HUES64 (cell line): Measurements from ENCODE around the gene DRD1.
A peak's percentile ranks its signal among the peaks of the same experiment; 100 is the strongest.

Experiments used
- H3K27ac ChIP-seq: 2 replicates; pipeline ENCODE4 v1.7.0; 2013; ENCODE audit warnings: low read depth, low read length, inconsistent platforms
- H3K27me3 ChIP-seq: 2 replicates; pipeline ENCODE4 v1.6.1; 2013; ENCODE audit warnings: mild to moderate bottlenecking, low read length; ENCODE audit not compliant: insufficient read depth
- H3K36me3 ChIP-seq: 2 replicates; pipeline ENCODE4 v1.6.1; 2013; ENCODE audit warnings: mild to moderate bottlenecking, low read length; ENCODE audit not compliant: insufficient read depth
- H3K4me1 ChIP-seq: 2 replicates; pipeline ENCODE4 v1.6.1; 2013; ENCODE audit warnings: mild to moderate bottlenecking, low read length, moderate library complexity; ENCODE audit not compliant: insufficient read depth
- H3K4me3 ChIP-seq: 2 replicates; pipeline ENCODE4 v1.5.1; 2013; ENCODE audit warnings: mild to moderate bottlenecking, low read length, moderate library complexity
- H3K9ac ChIP-seq: 2 replicates; pipeline ENCODE4 v1.6.1; 2013; ENCODE audit warnings: mild to moderate bottlenecking, low read depth, low read length
- H3K9me3 ChIP-seq: 2 replicates; pipeline ENCODE4 v1.6.1; 2013; ENCODE audit warnings: low read depth, low read length; ENCODE audit not compliant: insufficient read depth
- WGBS: fragments of 150-250, 120-280 bp; methylation state at CpG from one replicate; pipeline ENCODE4 v1.1.7; 2013; ENCODE audit warnings: missing lambda C conversion rate; 5-methylcytosine and 5-hydroxymethylcytosine counted together

The DRD1 gene

DNA sequence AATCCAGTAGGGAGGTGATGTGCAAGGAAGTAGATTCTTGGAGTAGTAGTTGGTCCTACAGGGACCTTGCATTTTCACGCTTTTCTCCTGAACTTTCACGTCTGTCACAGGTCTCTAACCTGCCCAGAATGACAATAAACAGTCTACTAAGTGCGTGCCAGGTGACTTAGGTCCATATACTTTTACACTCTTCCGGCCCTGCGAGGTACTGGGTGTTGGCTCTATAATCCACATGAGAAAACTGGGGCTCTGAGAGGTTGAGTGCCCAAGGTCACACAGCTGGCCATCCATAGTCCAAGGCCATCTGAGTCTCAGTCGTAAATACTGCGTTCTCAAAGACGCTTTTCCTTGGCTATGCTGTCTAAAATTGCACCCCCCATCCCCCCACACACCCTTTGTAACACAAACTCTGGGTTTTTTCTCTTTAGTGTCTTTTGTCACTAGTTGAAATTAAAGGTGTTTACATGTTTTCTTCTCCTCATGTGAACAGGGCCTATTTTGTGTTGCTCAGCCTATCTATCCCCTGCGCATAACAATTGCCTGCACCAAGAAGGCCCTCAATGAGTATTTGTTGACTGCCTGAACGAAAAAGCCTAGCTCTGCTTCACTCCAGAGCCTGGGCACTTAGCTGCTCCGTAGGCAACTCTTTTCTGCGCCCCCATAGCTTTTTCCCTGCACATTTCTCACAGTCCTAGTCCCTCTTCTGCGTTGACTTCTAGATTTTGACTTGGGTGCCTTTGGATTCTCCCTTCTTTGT is 35.3 kb upstream of the DRD1 start:
- peak overlapping the region; percentile 93 for H3K4me3 ChIP-seq
- H3K27ac ChIP-seq, result peak overlapping the region; percentile 57
- no peaks in the 10 kb centered on the region for H3K9me3 ChIP-seq
- peak overlapping the region; percentile 91 for H3K9ac ChIP-seq
- H3K4me1 ChIP-seq, result peaks cover 12% of the 10 kb centered on the region
- peaks cover 37% of the 10 kb centered on the region for H3K36me3 ChIP-seq
- WGBS, result 20% methylated on average over 13 of the region's 13 CpGs
- H3K27me3 ChIP-seq, result peaks cover 19% of the 10 kb centered on the region

DNA sequence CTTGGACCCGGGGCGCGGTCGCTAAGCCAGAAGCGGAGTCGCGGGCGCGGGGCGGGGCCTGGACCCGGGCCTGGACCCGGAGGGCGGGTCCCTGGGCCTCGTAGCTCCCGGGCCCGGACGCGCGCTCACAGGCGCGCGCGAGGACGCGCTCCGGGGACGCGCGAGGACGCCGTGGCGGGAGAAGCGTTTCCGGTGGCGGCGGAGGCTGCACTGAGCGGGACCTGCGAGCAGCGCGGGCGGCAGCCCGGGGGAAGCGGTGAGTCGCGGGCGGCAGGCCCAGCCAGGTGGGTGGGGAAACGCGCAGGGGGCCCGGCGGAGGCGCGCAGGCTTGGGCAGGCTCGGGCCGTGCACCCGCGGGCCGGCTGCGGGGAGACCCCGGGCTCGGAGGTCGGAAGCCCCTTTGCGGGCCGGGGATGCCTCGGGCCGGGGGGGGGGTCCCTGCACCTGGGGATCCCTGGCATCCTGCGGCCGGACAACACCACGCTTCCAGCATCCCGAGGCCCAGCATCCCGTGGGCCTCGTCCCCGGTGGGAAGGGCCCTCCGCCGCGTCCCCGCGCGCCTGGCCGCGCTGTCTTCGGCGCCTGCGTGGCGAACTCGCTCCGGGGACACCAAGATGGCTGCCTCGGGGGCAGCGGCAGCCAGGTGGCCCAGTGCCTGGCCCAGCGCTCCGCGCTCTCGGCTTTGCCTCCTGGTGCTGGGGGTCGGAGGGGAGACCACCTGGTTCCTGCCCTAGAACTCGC is 34.6 kb upstream of the DRD1 start, which contains the start of gene SFXN1:
SFXN1 (plus strand) TSS at position 177 of the 741 bp plus-strand sequence. CDS start 13,544 bp downstream, outside the sequence.
- Histone ChIP-seq H3K9ac (peak within 1 kb of the TSS; percentile 91), H3K27ac (peak within 1 kb of the TSS; percentile 57), H3K27me3 (peaks cover 19% of the 10 kb centered on the region), H3K4me1 (peaks cover 12% of the 10 kb centered on the region), H3K9me3 (no peaks in the 10 kb centered on the region), H3K4me3 (peak within 1 kb of the TSS; percentile 93), H3K36me3 (peaks cover 30% of the 10 kb centered on the region)
- under 1% methylated on average over 94 of the region's 94 CpGs for whole genome bisulfite sequencing

DNA sequence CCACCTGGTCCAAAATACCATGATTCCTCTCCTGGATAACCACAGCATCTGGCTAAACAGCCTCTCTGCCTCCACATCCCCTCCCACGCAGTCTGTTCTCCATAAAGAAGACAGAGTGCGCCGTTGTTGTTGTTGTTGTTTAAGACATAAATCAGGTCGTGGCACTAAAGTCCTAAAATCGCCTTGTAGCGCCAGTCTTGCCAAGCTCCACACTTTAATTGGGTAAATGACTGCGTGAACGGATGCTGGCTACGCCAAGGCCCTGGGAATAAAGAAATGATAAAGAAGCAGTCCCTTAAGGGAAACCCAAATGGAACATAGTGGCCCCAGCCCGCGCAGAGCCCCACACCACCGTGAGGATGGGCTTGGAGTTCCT is 34.0 kb upstream of the DRD1 start:
- 19% methylated on average over 12 of the region's 12 CpGs for WGBS
- Histone ChIP-seq H3K27ac (no peak overlapping the region), H3K9ac (no peak overlapping the region)

DNA sequence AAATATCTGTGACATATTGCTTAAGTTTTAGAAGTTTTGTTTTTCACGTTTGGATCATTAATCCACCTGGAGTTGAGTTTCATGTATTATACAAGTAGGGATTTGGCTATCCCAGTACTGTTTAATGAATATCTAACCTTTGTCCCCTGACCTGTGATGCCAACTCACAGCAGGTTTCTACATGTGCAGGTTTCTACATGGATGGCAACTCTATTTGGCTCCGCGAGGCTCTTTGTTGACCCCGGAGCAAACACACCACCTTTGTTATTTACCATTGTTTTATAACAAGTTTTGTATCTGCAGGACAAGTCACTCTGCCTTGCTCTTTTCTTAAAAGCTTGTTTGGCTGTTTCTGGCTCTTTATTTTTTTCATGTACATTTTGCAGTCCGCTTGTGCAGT is 33.5 kb upstream of the DRD1 start:
- H3K9ac ChIP-seq, result no peak overlapping the region
- no peak overlapping the region for H3K4me3 ChIP-seq
- 90% methylated on average over 5 of the region's 5 CpGs for WGBS
- H3K9me3 ChIP-seq, result no peaks in the 10 kb centered on the region
- peaks cover 19% of the 10 kb centered on the region for H3K27me3 ChIP-seq
- peaks cover 19% of the 10 kb centered on the region for H3K36me3 ChIP-seq
- H3K27ac ChIP-seq, result no peak overlapping the region
- peaks cover 12% of the 10 kb centered on the region for H3K4me1 ChIP-seq

More for the DNA sequence above, 34.0 kb upstream of the DRD1 start:
- H3K36me3 ChIP-seq, result peaks cover 24% of the 10 kb centered on the region
- peaks cover 12% of the 10 kb centered on the region for H3K4me1 ChIP-seq
- peak overlapping the region; percentile 93 for H3K4me3 ChIP-seq
- no peaks in the 10 kb centered on the region for H3K9me3 ChIP-seq
- H3K27me3 ChIP-seq, result peaks cover 19% of the 10 kb centered on the region

DNA sequence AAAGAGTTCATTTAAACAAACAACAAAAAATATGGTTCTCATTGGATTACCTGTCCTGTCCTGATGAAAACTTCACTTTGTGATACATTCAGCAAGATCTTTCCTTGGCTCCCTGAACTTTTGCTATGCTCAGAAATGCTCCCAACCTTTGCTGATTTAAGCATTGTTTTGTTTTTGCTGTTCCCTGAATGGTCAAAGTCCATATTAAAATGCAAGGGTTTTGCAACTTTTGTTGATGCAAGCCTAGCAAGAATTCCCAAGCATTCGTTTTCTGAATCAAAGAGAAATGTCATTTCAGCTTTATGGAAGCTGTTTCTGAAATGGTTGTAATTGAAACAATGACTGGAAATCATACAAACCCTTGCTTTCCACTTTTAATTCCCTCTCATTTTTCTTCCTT is 31.3 kb upstream of the DRD1 start:
- Histone ChIP-seq H3K36me3 (peaks cover under 1% of the 10 kb centered on the region; the same call in 1 of the 2 replicates), H3K4me1 (peaks cover 8% of the 10 kb centered on the region), H3K27ac (no peak overlapping the region), H3K27me3 (peaks cover 19% of the 10 kb centered on the region), H3K9me3 (no peaks in the 10 kb centered on the region), H3K9ac (no peak overlapping the region), H3K4me3 (no peak overlapping the region)
- 89% methylated on average over 1 of the region's 1 CpG for WGBS

DNA sequence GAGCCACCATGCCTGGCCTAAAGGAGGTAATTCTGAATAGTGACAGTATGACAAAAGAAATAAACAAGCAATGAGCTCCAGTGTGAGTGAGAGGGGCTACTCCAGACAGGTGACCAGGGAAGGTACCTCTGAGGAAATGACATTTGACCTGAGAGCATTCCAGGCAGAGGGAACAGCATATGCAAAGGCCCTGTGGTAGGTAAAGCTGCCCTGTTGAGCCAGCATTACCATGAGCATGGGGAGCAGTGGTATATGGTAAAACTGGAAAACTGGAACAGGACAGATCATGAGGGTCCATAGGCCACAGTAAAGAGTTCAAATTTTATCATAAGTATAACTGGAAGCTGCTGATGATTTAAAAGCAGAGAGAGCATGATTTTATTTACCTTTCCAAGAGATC is 28.4 kb upstream of the DRD1 start:
- Histone ChIP-seq H3K27ac (no peak overlapping the region), H3K9me3 (no peaks in the 10 kb centered on the region), H3K4me1 (no peaks in the 10 kb centered on the region; the same call in 1 of the 2 replicates), H3K36me3 (no peaks in the 10 kb centered on the region), H3K27me3 (peaks cover 12% of the 10 kb centered on the region), H3K4me3 (no peak overlapping the region), H3K9ac (no peak overlapping the region)

DNA sequence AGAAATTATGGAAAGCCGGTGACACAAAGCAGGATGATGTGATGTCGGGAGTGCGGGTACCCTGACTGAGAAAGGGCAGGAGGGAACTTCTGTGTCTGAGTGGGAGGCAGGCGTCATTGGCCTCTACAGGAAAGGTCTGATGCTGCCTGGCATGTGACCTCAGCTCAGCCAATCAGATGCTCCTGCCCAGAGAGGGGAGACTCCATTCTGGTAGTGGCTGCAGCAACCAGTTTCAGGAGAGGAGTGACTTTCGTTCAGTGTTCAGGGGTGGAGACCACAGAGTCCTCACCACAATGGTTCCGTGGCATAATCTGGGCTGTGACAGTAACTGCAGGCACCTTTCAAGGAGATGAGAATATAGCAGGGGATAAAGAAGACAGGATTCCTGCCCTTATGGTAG is 27.6 kb upstream of the DRD1 start:
- Histone ChIP-seq H3K27me3 (peaks cover 5% of the 10 kb centered on the region), H3K9ac (no peak overlapping the region), H3K4me3 (no peak overlapping the region), H3K9me3 (no peaks in the 10 kb centered on the region), H3K4me1 (no peaks in the 10 kb centered on the region; the same call in 1 of the 2 replicates), H3K27ac (no peak overlapping the region), H3K36me3 (no peaks in the 10 kb centered on the region)
- WGBS, result 77% methylated on average over 6 of the region's 6 CpGs

DNA sequence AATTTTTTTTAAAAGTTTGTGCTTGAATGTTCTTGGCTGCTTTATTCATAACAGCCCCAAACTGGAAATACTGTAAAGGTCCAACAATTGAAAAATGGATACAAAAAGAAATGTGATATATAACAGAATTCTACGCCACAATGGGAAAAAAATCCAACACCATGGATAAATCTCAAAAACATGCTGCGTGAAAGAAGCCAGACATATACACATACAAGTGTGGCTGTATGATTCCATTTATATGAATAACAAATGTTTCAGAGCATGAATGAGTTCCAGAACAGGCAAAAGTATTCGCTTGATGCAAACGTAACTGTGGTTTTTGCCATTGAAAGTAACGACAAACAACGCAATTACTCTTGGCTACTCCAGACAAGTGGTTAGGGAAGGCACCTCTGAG is 27.2 kb upstream of the DRD1 start:
- no peak overlapping the region for H3K27ac ChIP-seq
- no peak overlapping the region for H3K9ac ChIP-seq
- no peaks in the 10 kb centered on the region; the same call in 1 of the 2 replicates for H3K4me1 ChIP-seq
- H3K36me3 ChIP-seq, result no peaks in the 10 kb centered on the region
- peaks cover under 1% of the 10 kb centered on the region; the same call in 1 of the 2 replicates for H3K27me3 ChIP-seq
- WGBS, result 94% methylated on average over 5 of the region's 6 CpGs
- H3K4me3 ChIP-seq, result no peak overlapping the region
- H3K9me3 ChIP-seq, result no peaks in the 10 kb centered on the region

DNA sequence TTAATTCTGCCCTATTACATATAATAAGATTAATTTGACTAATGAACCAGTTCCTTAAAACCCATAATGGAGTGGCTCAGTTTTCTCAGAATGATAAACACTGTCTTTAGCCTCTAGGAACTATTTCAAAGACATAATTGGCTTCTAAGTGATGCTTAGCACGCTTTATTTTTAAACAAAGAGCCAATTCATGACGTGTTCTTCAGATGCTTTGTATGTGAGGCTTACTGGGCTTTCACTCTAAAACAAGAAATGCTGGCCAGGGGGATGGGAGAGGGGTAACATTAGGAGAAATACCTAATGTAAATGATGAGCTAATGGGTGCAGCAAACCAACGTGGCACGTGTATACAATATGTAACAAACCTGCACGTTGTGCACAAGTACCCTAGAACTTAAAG is 26.8 kb upstream of the DRD1 start:
- Histone ChIP-seq H3K9me3 (no peaks in the 10 kb centered on the region), H3K27ac (no peak overlapping the region), H3K4me3 (no peak overlapping the region), H3K9ac (no peak overlapping the region), H3K27me3 (no peaks in the 10 kb centered on the region), H3K36me3 (no peaks in the 10 kb centered on the region), H3K4me1 (no peaks in the 10 kb centered on the region; the same call in 1 of the 2 replicates)
- 78% methylated on average over 3 of the region's 5 CpGs for WGBS

DNA sequence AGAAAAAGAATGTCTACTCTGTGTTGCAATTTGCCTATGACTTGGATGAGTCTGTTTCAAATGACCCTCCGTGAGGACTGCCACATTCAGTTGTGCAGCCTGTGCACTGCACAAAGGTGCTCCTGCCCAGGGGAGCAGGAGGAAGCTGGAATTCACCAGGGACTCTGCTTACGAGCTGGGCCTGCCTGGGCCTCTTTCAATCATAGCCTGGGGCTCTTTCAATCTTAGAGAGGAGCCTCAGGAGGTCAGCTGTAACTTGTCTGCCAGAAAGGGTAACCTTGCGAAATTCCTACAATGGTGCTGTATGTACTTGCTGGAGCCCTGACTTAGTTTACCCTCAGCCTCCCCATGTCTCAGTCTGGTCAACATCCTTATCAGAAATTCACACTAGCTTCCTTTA is 25.9 kb upstream of the DRD1 start:
- no peaks in the 10 kb centered on the region; the same call in 1 of the 2 replicates for H3K4me1 ChIP-seq
- no peak overlapping the region for H3K9ac ChIP-seq
- no peaks in the 10 kb centered on the region for H3K36me3 ChIP-seq
- H3K27ac ChIP-seq, result no peak overlapping the region
- H3K9me3 ChIP-seq, result no peaks in the 10 kb centered on the region
- 45% methylated on average over 3 of the region's 3 CpGs for WGBS
- no peaks in the 10 kb centered on the region for H3K27me3 ChIP-seq
- H3K4me3 ChIP-seq, result no peak overlapping the region

DNA sequence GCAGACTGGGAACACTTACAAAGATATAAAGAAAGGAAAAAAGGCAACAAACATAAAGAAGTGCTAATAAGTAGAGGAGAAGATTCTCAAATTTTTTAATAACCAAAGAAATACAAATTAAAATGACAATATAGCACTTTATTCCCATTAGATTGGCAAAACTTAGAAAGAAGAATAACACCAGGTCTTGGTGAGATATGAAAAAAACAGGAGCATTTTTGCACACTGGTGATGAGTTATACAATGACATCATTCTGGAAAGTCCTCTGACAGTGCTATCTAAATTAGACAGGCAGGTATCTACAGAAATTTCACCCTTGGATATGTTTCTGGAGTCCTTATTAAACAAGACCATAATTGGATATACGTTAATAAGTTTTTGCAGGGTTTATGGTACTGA is 24.9 kb upstream of the DRD1 start:
- Histone ChIP-seq H3K9ac (no peak overlapping the region), H3K36me3 (no peaks in the 10 kb centered on the region), H3K4me3 (no peak overlapping the region), H3K27ac (no peak overlapping the region), H3K27me3 (no peaks in the 10 kb centered on the region), H3K4me1 (no peaks in the 10 kb centered on the region; the same call in 1 of the 2 replicates), H3K9me3 (no peaks in the 10 kb centered on the region)
- WGBS, result no CpG with 5 or more reads among the region's 1 CpG
